GM12878 (cell line): Measurements from ENCODE around the gene PRKN. TPM values are rescaled to one million over a fixed set of nuclear protein-coding genes. Genes with fewer than 3 reads are reported as not detected.

Experiments
- BACH1 ChIP-seq: fragments of 450-650 bp; IDR thresholded peaks from 2 replicates; pipeline ENCODE4 v1.6.1; 2017; ENCODE audit warnings: mild to moderate bottlenecking, borderline replicate concordance
- HDGF ChIP-seq: fragments of 450-650 bp; IDR thresholded peaks from 2 replicates; pipeline ENCODE4 v1.6.1; 2016; ENCODE audit warnings: antibody characterized with exemption
- NR2C1 ChIP-seq: fragments of 450-650 bp; IDR thresholded peaks from 2 replicates; pipeline ENCODE4 v1.6.1; 2017; ENCODE audit warnings: antibody characterized with exemption, mild to moderate bottlenecking, moderate library complexity
- RB1 ChIP-seq: fragments of 450-650 bp; formaldehyde crosslinking; IDR thresholded peaks from 2 replicates; pipeline ENCODE4 v1.6.1; 2017; ENCODE audit warnings: mild to moderate bottlenecking, borderline replicate concordance
- RELA ChIP-seq: fragments of 450-650 bp; IDR thresholded peaks from 2 replicates; pipeline ENCODE4 v1.8.0; 2014; ENCODE audit warnings: borderline replicate concordance; ENCODE audit not compliant: partially characterized antibody
- RUNX3 ChIP-seq: IDR thresholded peaks from 2 replicates; pipeline ENCODE4 v1.6.1; 2012; ENCODE audit warnings: low read length, inconsistent platforms
- YBX1 ChIP-seq: fragments of 450-650 bp; IDR thresholded peaks from 2 replicates; pipeline ENCODE4 v1.6.1; 2016; ENCODE audit warnings: antibody characterized with exemption
- ZNF274 ChIP-seq: IDR thresholded peaks from one replicate; pipeline ENCODE4 v1.8.0; 2011; ENCODE audit not compliant: insufficient read length, insufficient read depth
- ZSCAN29 ChIP-seq: fragments of 450-650 bp; IDR thresholded peaks from 2 replicates; pipeline ENCODE4 v1.6.1; 2017; ENCODE audit warnings: mild to moderate bottlenecking, moderate library complexity
- ZZZ3 ChIP-seq: IDR thresholded peaks from 2 replicates; pipeline ENCODE4 v1.6.1; 2011; ENCODE audit warnings: low read depth; ENCODE audit not compliant: control insufficient read depth, insufficient read length
- polyA plus RNA-seq, 11 experiments: library from polyadenylated mRNA; depleted of rRNA in 4 of 11; unstranded in 6 of 11; stranded (reverse) in 5 of 11; fragments of >200 nt; fragmentation: Nextera tagmentation in 4 of 11; fragmentation: Illumina TruSeq in 1 of 11; extraction: Ambion mirVana in 4 of 11; extraction: Trizol in 1 of 11; gene quantifications; 1 replicate in 1 of 11; 2 replicates in 10 of 11; pipeline versions ENCODE4 v1.2.1 to v1.2.3, GENCODE V29; 2011 to 2016; ENCODE audit warnings: inconsistent platforms in 2 of 11, missing spikeins in 2 of 11, low read depth in 1 of 11
- total RNA-seq, 4 experiments: library from RNA; depleted of rRNA in 3 of 4; stranded (reverse); fragments of >200 nt in 3 of 4; fragmentation: Illumina TruSeq in 1 of 4; extraction: Trizol in 1 of 4; gene quantifications; 2 replicates each; pipeline versions ENCODE4 v1.2.1 to v1.2.3, GENCODE V29; 2013 to 2021
- TF ChIP-seq, protein P1 (sequence below): fragments of 450-650 bp; IDR thresholded peaks from 2 replicates; pipeline ENCODE4 v1.6.1; 2018; ENCODE audit warnings: borderline replicate concordance, mild to moderate bottlenecking; ENCODE audit not compliant: partially characterized antibody
- TF ChIP-seq, protein P2 (sequence below), 3 experiments: IDR thresholded peaks in 2 of 3; conservative IDR thresholded peaks in 1 of 3; 2 replicates each; pipeline ENCODE4 v1.5.1; 2011; ENCODE audit warnings: low read depth in 3 of 3, low read length in 3 of 3, mild to moderate bottlenecking in 3 of 3, control low read depth in 2 of 3, moderate library complexity in 2 of 3, inconsistent platforms in 1 of 3, mixed read lengths in 1 of 3; ENCODE audit not compliant: control insufficient read depth in 2 of 3, insufficient read depth in 1 of 3; ENCODE audit errors: extremely low read depth in 1 of 3

Gene PRKN
- total and polyA plus RNA-seq, 10 of the 15 experiments (the other 5 are each of a cell fraction or from before 2014, with no cell fraction given) = 0.06 to 0.09 TPM; not detected in 8

DNA sequence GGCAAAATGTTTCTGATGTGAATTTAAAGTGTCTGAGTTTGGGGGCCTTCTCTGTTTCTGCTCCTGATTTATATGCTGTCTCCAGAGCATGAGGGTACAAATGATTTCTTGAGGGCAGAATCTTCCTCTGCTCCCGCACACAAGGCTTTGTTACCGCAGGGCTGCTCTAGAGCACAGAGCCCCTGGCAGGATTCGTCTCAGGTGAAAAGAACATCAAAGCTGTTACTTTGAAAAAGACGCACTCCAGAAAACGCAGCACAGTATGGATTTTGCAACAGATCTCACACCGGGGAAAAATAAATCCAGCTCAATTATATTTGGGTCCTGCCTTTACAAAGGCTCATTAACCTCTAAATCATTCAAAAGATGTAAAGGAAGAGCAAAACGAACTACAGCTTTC, 577.3 kb downstream of the PRKN start (continued):
- TF ChIP-seq, protein P1, sequence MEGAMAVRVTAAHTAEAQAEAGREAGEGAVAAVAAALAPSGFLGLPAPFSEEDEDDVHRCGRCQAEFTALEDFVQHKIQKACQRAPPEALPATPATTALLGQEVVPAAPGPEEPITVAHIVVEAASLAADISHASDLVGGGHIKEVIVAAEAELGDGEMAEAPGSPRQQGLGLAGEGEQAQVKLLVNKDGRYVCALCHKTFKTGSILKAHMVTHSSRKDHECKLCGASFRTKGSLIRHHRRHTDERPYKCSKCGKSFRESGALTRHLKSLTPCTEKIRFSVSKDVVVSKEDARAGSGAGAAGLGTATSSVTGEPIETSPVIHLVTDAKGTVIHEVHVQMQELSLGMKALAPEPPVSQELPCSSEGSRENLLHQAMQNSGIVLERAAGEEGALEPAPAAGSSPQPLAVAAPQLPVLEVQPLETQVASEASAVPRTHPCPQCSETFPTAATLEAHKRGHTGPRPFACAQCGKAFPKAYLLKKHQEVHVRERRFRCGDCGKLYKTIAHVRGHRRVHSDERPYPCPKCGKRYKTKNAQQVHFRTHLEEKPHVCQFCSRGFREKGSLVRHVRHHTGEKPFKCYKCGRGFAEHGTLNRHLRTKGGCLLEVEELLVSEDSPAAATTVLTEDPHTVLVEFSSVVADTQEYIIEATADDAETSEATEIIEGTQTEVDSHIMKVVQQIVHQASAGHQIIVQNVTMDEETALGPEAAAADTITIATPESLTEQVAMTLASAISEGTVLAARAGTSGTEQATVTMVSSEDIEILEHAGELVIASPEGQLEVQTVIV = no peak
- no peak for TF ChIP-seq NR2C1
- TF ChIP-seq BACH1 = no peak
- TF ChIP-seq RB1 = no peak
- no peak for TF ChIP-seq ZNF274
- no peak for TF ChIP-seq ZSCAN29
- no peak for TF ChIP-seq RUNX3
- TF ChIP-seq, protein P2, sequence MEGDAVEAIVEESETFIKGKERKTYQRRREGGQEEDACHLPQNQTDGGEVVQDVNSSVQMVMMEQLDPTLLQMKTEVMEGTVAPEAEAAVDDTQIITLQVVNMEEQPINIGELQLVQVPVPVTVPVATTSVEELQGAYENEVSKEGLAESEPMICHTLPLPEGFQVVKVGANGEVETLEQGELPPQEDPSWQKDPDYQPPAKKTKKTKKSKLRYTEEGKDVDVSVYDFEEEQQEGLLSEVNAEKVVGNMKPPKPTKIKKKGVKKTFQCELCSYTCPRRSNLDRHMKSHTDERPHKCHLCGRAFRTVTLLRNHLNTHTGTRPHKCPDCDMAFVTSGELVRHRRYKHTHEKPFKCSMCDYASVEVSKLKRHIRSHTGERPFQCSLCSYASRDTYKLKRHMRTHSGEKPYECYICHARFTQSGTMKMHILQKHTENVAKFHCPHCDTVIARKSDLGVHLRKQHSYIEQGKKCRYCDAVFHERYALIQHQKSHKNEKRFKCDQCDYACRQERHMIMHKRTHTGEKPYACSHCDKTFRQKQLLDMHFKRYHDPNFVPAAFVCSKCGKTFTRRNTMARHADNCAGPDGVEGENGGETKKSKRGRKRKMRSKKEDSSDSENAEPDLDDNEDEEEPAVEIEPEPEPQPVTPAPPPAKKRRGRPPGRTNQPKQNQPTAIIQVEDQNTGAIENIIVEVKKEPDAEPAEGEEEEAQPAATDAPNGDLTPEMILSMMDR (IDR thresholded peaks at IDR 0.05 in 2 of 3, conservative IDR thresholded peaks at IDR 0.05 in 1 of 3; ENCODE audit: control insufficient read depth in 2 of 3, extremely low read depth in 1 of 3, insufficient read depth in 1 of 3, low read depth in 3 of 3, low read length in 3 of 3) = no peak
- no peak for TF ChIP-seq HDGF
- TF ChIP-seq RELA = no peak
- no peak for TF ChIP-seq YBX1
- no peak for TF ChIP-seq ZZZ3
